AG04449 (cell line): Measurements from ENCODE around the gene ZNF248.

Experiments used
- CTCF ChIA-PET: fragments of 350-600 bp; formaldehyde crosslinking; extraction: SDS; loops from one replicate; lab custom pipeline; 2021; ENCODE audit warnings: antibody characterized with exemption; lab: Yijun Ruan, JAX
- POLR2A ChIA-PET: fragments of 400-600, 350-600 bp; formaldehyde crosslinking; extraction: SDS; loops from one replicate; lab custom pipeline; 2020; ENCODE audit warnings: antibody characterized with exemption, inconsistent platforms; lab: Yijun Ruan, JAX
- DNase-seq: peaks from one replicate; pipeline ENCODE4 v3.0.0-alpha.2; 2010; ENCODE audit warnings: low read depth, low spot score
- H3K4me3 ChIP-seq: 2 replicates; pipeline ENCODE4 v1.5.1; 2011; ENCODE audit warnings: low read depth, mild to moderate bottlenecking, control low read depth, low read length
- CTCF ChIP-seq: IDR thresholded peaks from one replicate; pipeline ENCODE4 v1.5.1; 2011; ENCODE audit warnings: mild to moderate bottlenecking, moderate library complexity, low read length, control low read depth, inconsistent platforms; ENCODE audit not compliant: insufficient read depth; ENCODE audit errors: missing control alignments

ZNF248 gene

GRCh38 chr10:37813763-37814162, 43.6 kb downstream of the ZNF248 start:
- no peak for TF ChIP-seq CTCF
- POLR2A ChIA-PET, result no interaction called here
- no peak overlapping the region for H3K4me3 ChIP-seq
- CTCF ChIA-PET, result no interaction called here
- DNase-seq, result no peak

- H3K4me3 ChIP-seq, result no peak overlapping the region
- ChIA-PET CTCF (no interaction called here), POLR2A (no interaction called here)
- no peak for TF ChIP-seq CTCF
- no peak for DNase-seq
Measured at GRCh38 chr10:37812290-37812689, 45.1 kb downstream of the ZNF248 start.

GRCh38 chr10:37803269-37803668, 54.1 kb downstream of the ZNF248 start:
- CTCF ChIA-PET, result no interaction called here
- POLR2A ChIA-PET, result no interaction called here
- no peak for TF ChIP-seq CTCF
- H3K4me3 ChIP-seq, result no peak overlapping the region
- DNase-seq, result no peak

GRCh38 chr10:37801557-37801956, 55.9 kb downstream of the ZNF248 start:
- no peak for DNase-seq
- no peak overlapping the region for H3K4me3 ChIP-seq
- CTCF ChIA-PET, result no interaction called here
- TF ChIP-seq CTCF, result no peak
- POLR2A ChIA-PET, result no interaction called here

- ChIA-PET POLR2A (no interaction called here), CTCF (no interaction called here)
- no peak for DNase-seq
- no peak for TF ChIP-seq CTCF
- H3K4me3 ChIP-seq, result no peak overlapping the region
Measured at GRCh38 chr10:37794305-37794976, 63.0 kb downstream of the ZNF248 start.

GRCh38 chr10:37789590-37789989, 67.8 kb downstream of the ZNF248 start:
- no peak overlapping the region for H3K4me3 ChIP-seq
- ChIA-PET CTCF (no interaction called here), POLR2A (no interaction called here)
- no peak for DNase-seq
- TF ChIP-seq CTCF, result no peak
